Natural killer cell (primary cell): ENCODE results near the gene CCSER2. TPM values are rescaled to one million over a fixed set of nuclear protein-coding genes. Genes with fewer than 3 reads are reported as not detected.

Experiments used
- ATAC-seq, 3 donors: fragments of 150-1000 bp in 2 of 3; fragments of 200-7000 bp in 1 of 3; cut with Tn5 transposase; 1 replicate in 1 of 3; 2 replicates in 2 of 3; pipeline ENCODE4 v1.10.0; 2021; ENCODE audit warnings: mild to moderate bottlenecking in 2 of 3, moderate library complexity in 2 of 3
- DNase-seq, 2 donors: peaks; one replicate each; pipeline versions ENCODE4 v3.0.0 to v3.0.0-alpha.2; 2013 to 2021; ENCODE audit warnings: mixed read lengths in 1 of 2
- H3K27ac ChIP-seq: one replicate; pipeline ENCODE4 v1.5.1; 2013; ENCODE audit warnings: mild to moderate bottlenecking, low read length
- H3K27me3 ChIP-seq: one replicate; pipeline ENCODE4 v1.6.1; 2013; ENCODE audit warnings: low read length; ENCODE audit not compliant: control insufficient read depth, insufficient read depth
- H3K36me3 ChIP-seq: one replicate; pipeline ENCODE4 v1.6.1; 2013; ENCODE audit warnings: low read length; ENCODE audit not compliant: control insufficient read depth, insufficient read depth
- H3K4me1 ChIP-seq: one replicate; pipeline ENCODE4 v1.6.1; 2013; ENCODE audit warnings: low read length; ENCODE audit not compliant: control insufficient read depth, insufficient read depth
- H3K4me3 ChIP-seq: one replicate; pipeline ENCODE4 v1.5.1; 2013; ENCODE audit warnings: low read length
- H3K9me3 ChIP-seq: one replicate; pipeline ENCODE4 v1.6.1; 2013; ENCODE audit warnings: low read length; ENCODE audit not compliant: control insufficient read depth, insufficient read depth
- H3K27ac Mint-ChIP-seq, 2 donors: one replicate each; pipeline ENCODE4 v1.8.0; 2022; ENCODE audit warnings: mild to moderate bottlenecking in 2 of 2, mixed read lengths in 2 of 2, moderate library complexity in 1 of 2
- H3K27me3 Mint-ChIP-seq, 2 donors: one replicate each; pipeline ENCODE4 v1.8.0; 2022; ENCODE audit warnings: low read depth in 2 of 2, mixed read lengths in 2 of 2
- H3K36me3 Mint-ChIP-seq: one replicate; pipeline ENCODE4 v1.8.0; 2022; ENCODE audit warnings: mixed read lengths
- H3K4me1 Mint-ChIP-seq, 2 donors: one replicate each; pipeline ENCODE4 v1.8.0; 2022; ENCODE audit warnings: mixed read lengths in 2 of 2
- H3K4me3 Mint-ChIP-seq: one replicate; pipeline ENCODE4 v1.8.0; 2022; ENCODE audit warnings: mild to moderate bottlenecking, moderate library complexity, mixed read lengths
- H3K9me3 Mint-ChIP-seq, 2 donors: one replicate each; pipeline ENCODE4 v1.8.0; 2022; ENCODE audit warnings: mixed read lengths in 2 of 2
- WGBS: methylation state at CpG from one replicate; pipeline ENCODE4 v1.1.7; 2013; ENCODE audit warnings: missing lambda C conversion rate; ENCODE audit not compliant: insufficient coverage; 5-methylcytosine and 5-hydroxymethylcytosine counted together
- intact Hi-C: fragments of 100-400 bp; cut with micrococcal nuclease; formaldehyde crosslinking; loops from one replicate; pipeline ENCODE4 v1.14.2; 2022
- total RNA-seq, 4 donors: library from RNA; stranded (reverse); fragments of 120-200 nt in 1 of 4; gene quantifications; one replicate each; pipeline versions ENCODE4 v1.2.3 to v1.2.4, GENCODE V29; 2013 to 2022
- TF ChIP-seq, protein P1 (sequence below): fragments of 200-600 bp; IDR thresholded peaks from one replicate; pipeline ENCODE4 v1.8.0; 2022; ENCODE audit warnings: antibody characterized with exemption

The CCSER2 gene
- total RNA-seq, 3 donors from 2014 or later (not counting 1 experiment from before 2014, with no cell fraction given), result 125 to 158 (median 146) TPM

DNA sequence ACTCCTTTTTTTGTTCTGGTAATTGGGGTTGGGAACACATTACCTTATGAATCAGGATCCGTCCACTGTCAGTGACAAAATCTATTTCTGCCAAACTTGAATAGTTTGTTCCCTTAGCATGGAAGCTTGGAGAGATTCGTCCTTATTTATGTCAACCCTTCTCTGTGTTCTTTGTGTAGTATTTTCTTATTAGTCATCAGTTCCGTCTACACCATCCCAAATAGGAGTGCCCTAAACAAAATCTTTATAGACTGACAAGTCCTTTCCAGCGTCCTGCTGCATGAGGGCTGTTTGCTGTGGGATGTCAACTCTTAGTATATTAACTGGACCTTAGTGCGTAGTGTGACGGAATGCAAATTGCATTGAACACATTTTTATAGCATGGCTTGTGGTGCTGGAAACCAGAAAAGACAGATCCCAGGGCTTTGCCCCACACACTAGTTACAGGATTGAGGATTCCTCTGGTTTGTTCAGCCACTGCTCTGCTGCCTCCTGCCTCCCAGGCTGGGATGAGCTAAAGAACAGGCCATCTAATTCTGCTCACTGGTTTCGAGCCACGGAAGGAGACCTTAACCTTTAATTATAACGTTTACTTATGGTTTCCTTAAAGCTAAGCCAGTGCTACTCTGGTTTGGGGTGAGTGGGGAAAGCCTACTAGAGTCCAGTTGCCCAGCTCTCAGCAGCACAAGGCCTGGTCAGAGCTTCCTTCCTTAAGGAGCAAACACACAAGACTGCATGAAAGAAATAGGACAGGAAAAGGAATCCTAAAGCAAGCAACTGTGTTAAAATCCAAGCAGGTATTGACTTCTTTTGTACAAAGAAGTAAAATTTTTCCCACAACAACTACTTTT, 194.4 kb downstream of the CCSER2 start:
- no peak overlapping the region for H3K27ac ChIP-seq
- Mint-ChIP-seq H3K9me3 (peaks cover 2 to 5% of the 10 kb centered on the region in 2 donors), H3K36me3 (no peaks in the 10 kb centered on the region), H3K27me3 (no peaks in the 10 kb centered on the region), H3K4me3 (no peak overlapping the region), H3K4me1 (peaks cover 0 to 18% of the 10 kb centered on the region in 2 donors), H3K27ac (no peak overlapping the region)
- no peaks in the 10 kb centered on the region for H3K9me3 ChIP-seq
- intact Hi-C loops, result no loop called here
- H3K4me1 ChIP-seq, result no peaks in the 10 kb centered on the region
- TF ChIP-seq, protein P1, sequence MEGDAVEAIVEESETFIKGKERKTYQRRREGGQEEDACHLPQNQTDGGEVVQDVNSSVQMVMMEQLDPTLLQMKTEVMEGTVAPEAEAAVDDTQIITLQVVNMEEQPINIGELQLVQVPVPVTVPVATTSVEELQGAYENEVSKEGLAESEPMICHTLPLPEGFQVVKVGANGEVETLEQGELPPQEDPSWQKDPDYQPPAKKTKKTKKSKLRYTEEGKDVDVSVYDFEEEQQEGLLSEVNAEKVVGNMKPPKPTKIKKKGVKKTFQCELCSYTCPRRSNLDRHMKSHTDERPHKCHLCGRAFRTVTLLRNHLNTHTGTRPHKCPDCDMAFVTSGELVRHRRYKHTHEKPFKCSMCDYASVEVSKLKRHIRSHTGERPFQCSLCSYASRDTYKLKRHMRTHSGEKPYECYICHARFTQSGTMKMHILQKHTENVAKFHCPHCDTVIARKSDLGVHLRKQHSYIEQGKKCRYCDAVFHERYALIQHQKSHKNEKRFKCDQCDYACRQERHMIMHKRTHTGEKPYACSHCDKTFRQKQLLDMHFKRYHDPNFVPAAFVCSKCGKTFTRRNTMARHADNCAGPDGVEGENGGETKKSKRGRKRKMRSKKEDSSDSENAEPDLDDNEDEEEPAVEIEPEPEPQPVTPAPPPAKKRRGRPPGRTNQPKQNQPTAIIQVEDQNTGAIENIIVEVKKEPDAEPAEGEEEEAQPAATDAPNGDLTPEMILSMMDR, result no peak
- no peak overlapping the region for H3K4me3 ChIP-seq
- no peaks in the 10 kb centered on the region for H3K27me3 ChIP-seq
- DNase-seq (no peak), ATAC-seq (no peak)
- no peaks in the 10 kb centered on the region for H3K36me3 ChIP-seq
- WGBS, result 98% methylated on average over 3 of the region's 9 CpGs

DNA sequence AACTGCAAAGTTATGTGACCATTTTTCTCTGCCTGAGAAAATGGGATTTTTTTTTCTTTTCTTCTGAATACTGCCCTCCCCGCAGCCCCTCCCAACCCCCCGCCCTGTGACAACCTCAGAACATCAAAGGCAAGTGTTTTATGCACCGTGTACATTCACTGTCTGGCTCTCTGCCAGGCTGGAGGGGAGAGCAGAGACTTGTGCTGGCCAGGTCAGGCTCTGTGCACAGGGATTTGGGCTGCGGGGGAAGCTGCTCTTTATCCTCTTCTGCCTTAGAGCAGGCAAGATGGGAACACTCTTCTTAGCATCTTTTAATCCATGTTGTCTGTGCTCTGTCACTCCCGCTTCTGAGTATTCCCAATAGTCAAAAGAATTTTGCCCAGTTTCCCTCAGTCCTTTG, 195.1 kb downstream of the CCSER2 start:
- no peak for ATAC-seq
- H3K4me3 Mint-ChIP-seq, result no peak overlapping the region
- TF ChIP-seq, protein P1, result no peak
- intact Hi-C loops, result no loop called here
- no peak overlapping the region for H3K4me3 ChIP-seq
- peaks cover 2 to 5% of the 10 kb centered on the region in 2 donors for H3K9me3 Mint-ChIP-seq
- 48% methylated on average over 5 of the region's 5 CpGs for WGBS
- peak in 1 of 2 donors; percentile 26 for DNase-seq
- no peaks in the 10 kb centered on the region for H3K27me3 Mint-ChIP-seq
- H3K27ac Mint-ChIP-seq, result no peak overlapping the region
- no peaks in the 10 kb centered on the region for H3K9me3 ChIP-seq
- no peaks in the 10 kb centered on the region for H3K36me3 ChIP-seq
- peaks cover 0 to 18% of the 10 kb centered on the region in 2 donors for H3K4me1 Mint-ChIP-seq
- no peaks in the 10 kb centered on the region for H3K36me3 Mint-ChIP-seq
- H3K27ac ChIP-seq, result no peak overlapping the region
- no peaks in the 10 kb centered on the region for H3K27me3 ChIP-seq
- H3K4me1 ChIP-seq, result no peaks in the 10 kb centered on the region

DNA sequence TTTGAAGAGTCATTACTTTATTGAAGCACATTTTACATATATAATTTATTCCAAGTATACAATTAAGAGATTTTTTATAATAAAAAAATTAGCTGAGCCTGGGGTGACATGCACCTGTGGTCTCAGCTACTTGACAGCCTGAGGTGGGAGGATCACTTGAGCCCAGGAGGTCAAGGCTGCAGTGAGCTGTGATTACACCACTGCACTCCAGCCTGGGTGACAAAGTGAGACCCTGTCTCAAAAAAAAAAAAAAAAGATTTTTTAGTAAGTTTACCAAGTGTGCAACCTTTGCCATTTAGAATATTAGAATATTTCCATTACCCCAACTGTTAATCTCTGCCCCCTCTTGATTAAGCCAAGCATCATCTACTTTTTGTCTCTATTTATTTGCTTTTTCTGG, 196.0 kb downstream of the CCSER2 start:
- Mint-ChIP-seq H3K4me3 (no peak overlapping the region), H3K27ac (no peak overlapping the region), H3K9me3 (peaks cover 2 to 5% of the 10 kb centered on the region in 2 donors), H3K27me3 (no peaks in the 10 kb centered on the region), H3K4me1 (peaks cover 0 to 18% of the 10 kb centered on the region in 2 donors), H3K36me3 (no peaks in the 10 kb centered on the region)
- Histone ChIP-seq H3K27ac (no peak overlapping the region), H3K4me1 (no peaks in the 10 kb centered on the region), H3K36me3 (no peaks in the 10 kb centered on the region), H3K4me3 (no peak overlapping the region), H3K9me3 (no peaks in the 10 kb centered on the region), H3K27me3 (no peaks in the 10 kb centered on the region)
- DNase-seq, result no peak
- no peak for ATAC-seq
- TF ChIP-seq, protein P1, result no peak
- intact Hi-C loops, result no loop called here
